Measurements from ENCODE around the gene F11.

DNA sequence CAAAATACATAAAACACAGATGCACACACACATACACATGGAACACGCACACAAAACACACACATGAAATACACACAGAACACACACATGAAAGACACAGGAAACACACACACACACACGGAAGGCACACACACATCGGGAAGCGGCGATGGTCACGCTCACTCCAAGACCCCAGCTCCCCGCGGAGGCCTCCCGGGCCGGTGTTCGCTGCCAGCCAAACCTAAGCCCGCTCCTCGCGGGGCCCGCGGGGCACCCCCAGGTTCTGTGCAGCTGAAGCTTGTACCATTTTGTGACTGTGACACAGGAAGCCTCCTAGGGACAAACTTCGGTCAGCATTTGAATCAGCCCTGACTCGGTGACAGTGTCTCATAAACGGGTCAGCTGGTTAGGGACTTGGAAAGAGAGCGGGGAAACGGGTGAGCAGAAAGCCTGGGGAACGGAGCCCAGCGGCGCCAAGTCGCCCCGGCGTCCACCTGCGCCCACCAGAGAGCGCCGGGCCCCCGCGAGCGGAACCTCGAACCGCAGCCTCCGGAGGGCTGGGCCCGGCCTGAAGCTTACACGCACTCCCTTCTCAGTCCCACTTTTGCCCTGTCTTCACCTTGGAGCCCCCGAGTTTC, 32.1 kb downstream of the F11 start:
- no peak for TF ChIP-seq POLR2AphosphoS5 (IDR thresholded peaks at IDR 0.05; ENCODE audit: low read depth, low read length)
- no peak for TF ChIP-seq POLR2A (IDR thresholded peaks at IDR 0.05; ENCODE audit: low read depth, low read length)
- no peak for TF ChIP-seq SPI1 (IDR thresholded peaks at IDR 0.05; ENCODE audit: low read depth, low read length)
- TF ChIP-seq TAF1 (IDR thresholded peaks at IDR 0.05; ENCODE audit: low read depth, low read length), result no peak

Data from GM12891 (cell line).